ENCODE results near the gene PDE4D. TPM values are rescaled to one million over a fixed set of nuclear protein-coding genes. Genes with fewer than 3 reads are reported as not detected.

PDE4D gene
- total and polyA plus RNA-seq, 10 of the 15 experiments (the other 5 are each of a cell fraction or from before 2014, with no cell fraction given): 0.87 to 4.1 (median 2.2) TPM

- FAIRE-seq (no peak), DNase-seq (ENCODE audit: low read depth, low spot score) (no peak), ATAC-seq (no peak)
- Histone ChIP-seq H3K27ac (ENCODE audit: control insufficient read depth, insufficient read depth) (no peak overlapping the region), H3K4me2 (ENCODE audit: control insufficient read depth, insufficient read depth) (no peak overlapping the region), H3K9ac (ENCODE audit: control insufficient read depth, insufficient read depth, low read length) (no peak overlapping the region), H3K4me3 (no peak overlapping the region), H3K4me1 (ENCODE audit: control insufficient read depth, insufficient read depth, low read length) (peaks cover 5% of the 10 kb centered on the region; the same call in 1 of the 2 replicates), H2AFZ (ENCODE audit: control insufficient read depth, low read depth, low read length) (no peak overlapping the region), H4K20me1 (ENCODE audit: control insufficient read depth, insufficient read depth) (no peaks in the 10 kb centered on the region), H3K36me3 (ENCODE audit: control insufficient read depth in 2 of 2, insufficient read depth in 2 of 2, low read length in 1 of 2) (no peaks in the 10 kb centered on the region), H3K9me3 (replicated peaks; ENCODE audit: control insufficient read depth, insufficient read depth, low read length) (no peaks in the 10 kb centered on the region), H3K79me2 (ENCODE audit: control insufficient read depth, insufficient read depth, low read length) (no peaks in the 10 kb centered on the region), H3K27me3 (replicated peaks in 1 of 2; ENCODE audit: control insufficient read depth in 2 of 2, insufficient read depth in 2 of 2, low read length in 1 of 2) (peaks cover 7 to 27% of the 10 kb centered on the region in 2 experiments)
- in situ Hi-C loops (cut with MboI): no loop called here
- RAD21 ChIA-PET (ENCODE audit: unreplicated experiment): interaction anchor here (0.6 kb wide), 1 partner anchor 40 kb away, joined by 3 read pairs; no protein-coding TSS in a partner anchor
- SMC1A ChIA-PET (ENCODE audit: uncharacterized antibody, unreplicated experiment): interaction anchor here (0.7 to 1.7 kb wide), 4 partner anchors 14 to 339 kb away, joined by 3 read pairs; no protein-coding TSS in a partner anchor
- WGBS (ENCODE audit: insufficient coverage, insufficient replicate concordance, low lambda C conversion rate, missing lambda C conversion rate): 60% methylated on average over 7 of the region's 7 CpGs
- TF ChIP-seq ZNF274 (IDR thresholded peaks at IDR 0.05; ENCODE audit: insufficient read depth, insufficient read length) (no peak), ZSCAN29 (IDR thresholded peaks at IDR 0.05) (no peak), MTA3 (IDR thresholded peaks at IDR 0.05; ENCODE audit: borderline replicate concordance, low read length) (no peak), ZNF24 (IDR thresholded peaks at IDR 0.05) (no peak), HCFC1 (IDR thresholded peaks at IDR 0.05; ENCODE audit: low read length) (no peak), RELA (IDR thresholded peaks at IDR 0.05; ENCODE audit: borderline replicate concordance, partially characterized antibody) (no peak)
- TF ChIP-seq, protein P1, sequence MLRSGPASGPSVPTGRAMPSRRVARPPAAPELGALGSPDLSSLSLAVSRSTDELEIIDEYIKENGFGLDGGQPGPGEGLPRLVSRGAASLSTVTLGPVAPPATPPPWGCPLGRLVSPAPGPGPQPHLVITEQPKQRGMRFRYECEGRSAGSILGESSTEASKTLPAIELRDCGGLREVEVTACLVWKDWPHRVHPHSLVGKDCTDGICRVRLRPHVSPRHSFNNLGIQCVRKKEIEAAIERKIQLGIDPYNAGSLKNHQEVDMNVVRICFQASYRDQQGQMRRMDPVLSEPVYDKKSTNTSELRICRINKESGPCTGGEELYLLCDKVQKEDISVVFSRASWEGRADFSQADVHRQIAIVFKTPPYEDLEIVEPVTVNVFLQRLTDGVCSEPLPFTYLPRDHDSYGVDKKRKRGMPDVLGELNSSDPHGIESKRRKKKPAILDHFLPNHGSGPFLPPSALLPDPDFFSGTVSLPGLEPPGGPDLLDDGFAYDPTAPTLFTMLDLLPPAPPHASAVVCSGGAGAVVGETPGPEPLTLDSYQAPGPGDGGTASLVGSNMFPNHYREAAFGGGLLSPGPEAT (IDR thresholded peaks at IDR 0.05; ENCODE audit: low read depth): no peak
- intact Hi-C loops (cut with micrococcal nuclease; ENCODE audit: unreplicated experiment): no loop called here
- POLR2A ChIA-PET: no interaction called here
- no TSS peak for BruUV-seq (replicated peaks)
- CTCF ChIA-PET: interaction anchor here (0.8 kb wide), 1 partner anchor 19 kb away, joined by 3 read pairs; no protein-coding TSS in a partner anchor
Measured at GRCh38 chr5:59042201-59043055, 851.1 kb downstream of the PDE4D start.

All from GM12878 (cell line).